PC-9 (cell line): ENCODE results near the gene TMEM234. TPM values are rescaled to one million over a fixed set of nuclear protein-coding genes. Genes with fewer than 3 reads are reported as not detected.
A peak's percentile ranks its signal among the peaks of the same experiment; 100 is the strongest.

Source experiments
- BruUV-seq: library from RNA; stranded (reverse); fragments of 400-500 nt; replicated peaks from 2 replicates; lab custom pipeline; 2021; lab: Mats Ljungman, UMichigan
- CTCF ChIA-PET: fragments of 300-600 bp; sonication (Branson Sonifier 250); formaldehyde crosslinking; loops from one replicate; lab custom pipeline; 2022; ENCODE audit warnings: antibody characterized with exemption; lab: Charles Lee
- POLR2A ChIA-PET: fragments of 300-600 bp; sonication (Branson Sonifier 250); formaldehyde crosslinking; loops from one replicate; lab custom pipeline; 2022; ENCODE audit warnings: antibody characterized with exemption; ENCODE audit not compliant: unreplicated experiment; lab: Charles Lee
- DNase-seq, 2 experiments: peaks; one replicate each; pipeline versions ENCODE4 v3.0.0 to v3.0.0-alpha.2; 2015 to 2022; ENCODE audit warnings: mixed read lengths in 1 of 2
- H2AFZ ChIP-seq: fragments of 200-600 bp; sonication (generic); 2 replicates; pipeline ENCODE4 v1.8.1; 2017; ENCODE audit warnings: antibody characterized with exemption
- H3F3A ChIP-seq: fragments of 200-600 bp; sonication (generic); 2 replicates; pipeline ENCODE4 v1.8.1; 2017; ENCODE audit warnings: antibody characterized with exemption, mild to moderate bottlenecking, low read depth; ENCODE audit not compliant: insufficient read depth
- H3K27ac ChIP-seq: fragments of 200-600 bp; sonication (generic); 2 replicates; pipeline ENCODE4 v1.6.1; 2016; ENCODE audit warnings: mixed run types
- H3K27me3 ChIP-seq: fragments of 200-600 bp; sonication (generic); 2 replicates; pipeline ENCODE4 v1.6.1; 2016; ENCODE audit warnings: low read depth, mixed run types; ENCODE audit not compliant: insufficient read depth
- H3K36me3 ChIP-seq: fragments of 200-600 bp; sonication (generic); 2 replicates; pipeline ENCODE4 v1.6.1; 2016; ENCODE audit warnings: low read depth, mixed run types
- H3K4me1 ChIP-seq: fragments of 200-600 bp; sonication (generic); replicated peaks from 2 replicates; pipeline ENCODE4 v1.6.1; 2016; ENCODE audit warnings: mixed run types; ENCODE audit not compliant: insufficient read depth
- H3K4me2 ChIP-seq: fragments of 200-600 bp; sonication (generic); 2 replicates; pipeline ENCODE4 v1.6.1; 2017; ENCODE audit warnings: mixed run types
- H3K4me3 ChIP-seq: fragments of 200-600 bp; sonication (generic); 2 replicates; pipeline ENCODE4 v1.6.1; 2016; ENCODE audit warnings: mixed run types
- H3K79me2 ChIP-seq: fragments of 200-600 bp; sonication (generic); 2 replicates; pipeline ENCODE4 v1.6.1; 2017; ENCODE audit warnings: low read depth, mixed run types
- H3K9me2 ChIP-seq: fragments of 200-600 bp; sonication (generic); 2 replicates; pipeline ENCODE4 v1.8.1; 2017; ENCODE audit warnings: mild to moderate bottlenecking; ENCODE audit not compliant: insufficient read depth
- H3K9me3 ChIP-seq: fragments of 200-600 bp; sonication (generic); 2 replicates; pipeline ENCODE4 v1.8.1; 2016; ENCODE audit warnings: low read depth; ENCODE audit not compliant: insufficient read depth
- H4K20me1 ChIP-seq: fragments of 200-600 bp; sonication (generic); 2 replicates; pipeline ENCODE4 v1.8.1; 2017; ENCODE audit not compliant: insufficient read depth
- CTCF ChIP-seq: fragments of 200-600 bp; sonication (generic); conservative IDR thresholded peaks from 2 replicates; pipeline ENCODE4 v1.6.1; 2017; ENCODE audit warnings: mixed run types, antibody characterized with exemption, mild to moderate bottlenecking, moderate library complexity
- EZH2 ChIP-seq: fragments of 200-600 bp; sonication (generic); IDR thresholded peaks from 2 replicates; pipeline ENCODE4 v1.8.0; 2017; ENCODE audit warnings: antibody characterized with exemption, low read depth
- intact Hi-C: fragments of 100-400 bp; cut with micrococcal nuclease; formaldehyde crosslinking; loops from one replicate; pipeline ENCODE4 v1.10.0; 2022; ENCODE audit not compliant: unreplicated experiment
- total RNA-seq: library from RNA; stranded (reverse); gene quantifications from 2 replicates; pipeline ENCODE4 v1.2.3, GENCODE V29; 2021

TMEM234 gene
- total RNA-seq, 1 experiment from 2014 or later, result 14.1 TPM

- H4K20me1 ChIP-seq, result no peaks in the 10 kb centered on the region
- intact Hi-C loops, result no loop called here
- H3K9me3 ChIP-seq, result no peaks in the 10 kb centered on the region
- H3K4me2 ChIP-seq, result peak overlapping the region; percentile 23
- no peak for TF ChIP-seq EZH2
- no peak for TF ChIP-seq CTCF
- ChIA-PET CTCF (no interaction called here), POLR2A (interaction anchor here (0.6 kb wide), 1 partner anchor 168 kb away, joined by 5 read pairs; no protein-coding TSS in a partner anchor)
- peaks cover 51% of the 10 kb centered on the region for H3F3A ChIP-seq
- BruUV-seq, result no TSS peak
- no peak overlapping the region for H3K4me3 ChIP-seq
- DNase-seq, result no peak
- H3K27me3 ChIP-seq, result no peaks in the 10 kb centered on the region
- no peaks in the 10 kb centered on the region for H3K9me2 ChIP-seq
- H3K79me2 ChIP-seq, result 0 out of 2 replicates have a peak, but pooled peaks cover 15% of the 10 kb centered on the region
- H2AFZ ChIP-seq, result no peak overlapping the region
- no peak overlapping the region for H3K27ac ChIP-seq
- H3K36me3 ChIP-seq, result 0 out of 2 replicates have a peak, but pooled peaks cover 10% of the 10 kb centered on the region
- peaks cover 24% of the 10 kb centered on the region for H3K4me1 ChIP-seq
These were observed 13.7 kb downstream of the TMEM234 start for GRCh38 chr1:32208469-32208868.

DNA sequence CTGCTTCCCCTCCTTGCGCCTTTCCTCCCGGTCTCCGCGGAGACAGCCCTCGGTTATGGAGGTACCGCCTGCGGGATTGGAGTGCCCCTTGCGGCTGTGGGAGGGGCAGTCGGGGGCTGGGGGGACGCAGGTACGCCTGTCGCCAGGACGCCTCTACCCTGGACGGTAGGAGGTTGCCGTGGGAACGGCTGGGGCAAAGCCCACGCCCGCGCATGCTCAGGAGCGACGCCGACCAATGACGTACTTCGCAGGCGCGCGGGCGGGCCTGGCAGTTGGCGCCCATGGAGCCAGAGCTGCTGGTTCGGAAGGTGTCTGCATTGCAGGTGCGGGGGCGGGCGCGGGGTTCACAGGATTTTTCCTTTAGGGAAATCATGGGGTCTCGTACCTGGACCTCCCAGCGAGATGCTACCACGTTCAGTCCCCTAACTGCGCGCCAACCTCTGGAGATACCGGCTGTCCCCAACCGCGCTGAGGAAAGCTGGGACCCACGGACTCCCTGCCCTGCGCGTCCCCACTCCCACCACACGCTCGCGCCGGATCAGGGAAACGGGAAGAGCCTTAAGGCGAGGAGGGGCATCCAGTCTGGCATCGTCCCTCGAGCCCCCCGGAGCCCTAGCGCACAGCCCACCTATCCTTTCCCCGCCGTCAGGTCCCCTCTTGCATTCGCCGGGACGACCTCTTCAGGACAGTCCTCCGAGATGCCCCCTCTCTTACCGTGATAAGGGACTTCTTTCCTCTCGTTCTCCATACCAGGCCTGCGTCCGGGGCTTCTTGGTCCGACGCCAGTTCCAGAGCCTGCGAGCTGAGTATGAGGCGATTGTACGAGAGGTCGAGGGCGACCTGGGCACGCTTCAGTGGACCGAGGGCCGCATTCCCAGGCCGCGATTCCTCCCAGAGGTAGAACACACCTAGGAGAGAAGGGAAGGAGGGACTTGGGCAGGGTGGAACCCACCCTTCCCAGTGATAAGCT lies 16.5 kb downstream of the TMEM234 start, which contains the start of gene IQCC:
Gene IQCC (plus strand): TSS at position 271 of the 970 bp plus-strand sequence. CDS start 11 bp downstream, at position 282.
- 0 out of 2 replicates have a peak, but pooled peaks cover 15% of the 10 kb centered on the region for H3K79me2 ChIP-seq
- H3K27me3 ChIP-seq, result no peaks in the 10 kb centered on the region
- H3F3A ChIP-seq, result peaks cover 43% of the 10 kb centered on the region
- ChIA-PET POLR2A (interaction anchor here (0.6 to 1.2 kb wide), 3 partner anchors 86 to 189 kb away, joined by 3 to 9 read pairs (median 3); partner anchors contain the start of gene BSDC1), CTCF (interaction anchor here (0.5 to 1.0 kb wide), 2 partner anchors 128 to 294 kb away, joined by 3 to 14 read pairs; no protein-coding TSS in a partner anchor)
- H3K9me2 ChIP-seq, result no peaks in the 10 kb centered on the region
- H3K9me3 ChIP-seq, result no peaks in the 10 kb centered on the region
- no peak; the same call in 1 of the 2 replicates for TF ChIP-seq CTCF
- no peak for TF ChIP-seq EZH2
- H3K36me3 ChIP-seq, result 0 out of 2 replicates have a peak, but pooled peaks cover 10% of the 10 kb centered on the region
- H4K20me1 ChIP-seq, result no peaks in the 10 kb centered on the region
- intact Hi-C loops, result no loop called here
- H2AFZ ChIP-seq, result peak within 1 kb of the TSS; percentile 85
- DNase-seq, result peak; percentile 82 to 91
- H3K27ac ChIP-seq, result no peak within 1 kb of the TSS
- peaks cover 24% of the 10 kb centered on the region for H3K4me1 ChIP-seq
- TSS peak; percentile 76 for BruUV-seq
- H3K4me3 ChIP-seq, result peak within 1 kb of the TSS; percentile 78
- peak within 1 kb of the TSS; percentile 97 for H3K4me2 ChIP-seq

GRCh38 chr1:32204943-32205361 lies 17.2 kb downstream of the TMEM234 start:
- H4K20me1 ChIP-seq, result no peaks in the 10 kb centered on the region
- H3K9me3 ChIP-seq, result no peaks in the 10 kb centered on the region
- POLR2A ChIA-PET, result interaction anchor here (0.7 kb wide), 1 partner anchor 87 kb away, joined by 3 read pairs; no protein-coding TSS in a partner anchor
- peaks cover 38% of the 10 kb centered on the region for H3F3A ChIP-seq
- H3K27me3 ChIP-seq, result no peaks in the 10 kb centered on the region
- 0 out of 2 replicates have a peak, but pooled peaks cover 15% of the 10 kb centered on the region for H3K79me2 ChIP-seq
- peak overlapping the region; percentile 78 for H3K4me3 ChIP-seq
- H2AFZ ChIP-seq, result peak overlapping the region; percentile 85
- H3K36me3 ChIP-seq, result 0 out of 2 replicates have a peak, but pooled peaks cover 10% of the 10 kb centered on the region
- intact Hi-C loops, result no loop called here
- H3K27ac ChIP-seq, result no peak overlapping the region
- TF ChIP-seq CTCF (no peak), EZH2 (no peak)
- CTCF ChIA-PET, result interaction anchor here (1.0 kb wide), 1 partner anchor 128 kb away, joined by 3 read pairs; no protein-coding TSS in a partner anchor
- TSS peak; percentile 18 for BruUV-seq
- DNase-seq, result no peak
- no peaks in the 10 kb centered on the region for H3K9me2 ChIP-seq
- H3K4me2 ChIP-seq, result peak overlapping the region; percentile 97
- peaks cover 24% of the 10 kb centered on the region for H3K4me1 ChIP-seq
